GM19397 (cell line): Measurements from ENCODE around the gene TRIP13.

ENCODE experiments used
- ATAC-seq: cut with Tn5 transposase; IDR thresholded peaks from one replicate; pipeline ENCODE4 v1.9.1; 2021; ENCODE audit warnings: mild to moderate bottlenecking, moderate library complexity; ENCODE audit not compliant: unreplicated experiment

TRIP13 gene

GRCh38 chr5:963673-964531, 71.2 kb downstream of the TRIP13 start:
- ATAC-seq = peak; percentile 85

DNA sequence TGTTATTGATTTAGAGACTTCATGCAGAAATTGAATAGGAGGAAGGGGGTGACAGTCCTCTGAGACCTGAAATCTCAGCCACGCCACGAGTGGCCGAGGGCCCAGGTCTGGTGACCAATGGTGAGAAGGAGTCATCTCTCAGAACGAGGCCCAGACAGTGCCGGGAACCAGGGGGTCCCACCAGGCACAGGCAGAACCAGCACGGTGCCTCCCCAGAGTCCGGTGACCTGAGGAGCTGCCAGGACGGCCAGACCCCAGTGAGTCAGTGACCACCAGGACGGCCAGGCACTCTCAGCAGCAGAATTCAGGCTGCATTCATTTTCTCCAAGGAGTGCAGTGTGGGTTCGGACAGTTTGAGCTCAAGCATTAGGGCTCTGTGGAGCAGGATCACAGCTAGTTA, 72.1 kb downstream of the TRIP13 start:
- no peak for ATAC-seq

DNA sequence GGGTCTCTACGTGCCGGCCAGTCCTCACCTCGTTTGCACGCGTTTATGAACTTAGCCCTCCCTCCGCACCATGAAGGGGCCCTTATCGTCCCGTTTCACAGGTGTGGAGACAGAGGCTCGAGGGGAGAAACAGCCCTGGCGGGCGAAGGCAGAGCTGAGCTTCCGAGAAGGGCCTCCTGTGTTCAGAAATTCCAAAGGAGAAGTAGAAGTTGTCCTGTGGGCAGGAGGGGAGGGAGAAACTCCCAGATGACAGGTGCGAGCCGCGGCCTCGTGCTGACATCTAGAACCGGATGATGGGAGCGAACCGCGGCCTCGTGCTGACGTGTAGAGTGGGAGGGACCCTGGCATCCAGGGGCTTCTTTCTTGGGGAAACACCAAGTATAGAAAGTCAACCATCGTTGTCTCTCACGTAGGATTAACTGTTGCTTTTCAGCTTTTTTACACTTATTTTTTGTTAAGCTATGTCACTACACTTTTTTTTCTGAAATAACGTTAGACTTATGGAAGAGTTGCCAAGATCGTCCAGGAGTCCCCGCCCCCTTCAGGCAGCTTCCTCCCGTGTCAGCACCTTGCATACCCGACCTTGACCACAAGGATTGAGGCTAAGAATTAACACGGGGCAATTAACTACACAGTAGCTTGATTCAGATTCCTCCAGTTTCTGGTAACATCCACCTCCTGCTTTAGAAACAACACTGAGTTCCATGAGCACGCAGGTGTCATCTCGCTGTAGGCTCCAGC, 73.1 kb downstream of the TRIP13 start:
- ATAC-seq = no peak

GRCh38 chr5:966345-966710, 73.6 kb downstream of the TRIP13 start:
- no peak for ATAC-seq

DNA sequence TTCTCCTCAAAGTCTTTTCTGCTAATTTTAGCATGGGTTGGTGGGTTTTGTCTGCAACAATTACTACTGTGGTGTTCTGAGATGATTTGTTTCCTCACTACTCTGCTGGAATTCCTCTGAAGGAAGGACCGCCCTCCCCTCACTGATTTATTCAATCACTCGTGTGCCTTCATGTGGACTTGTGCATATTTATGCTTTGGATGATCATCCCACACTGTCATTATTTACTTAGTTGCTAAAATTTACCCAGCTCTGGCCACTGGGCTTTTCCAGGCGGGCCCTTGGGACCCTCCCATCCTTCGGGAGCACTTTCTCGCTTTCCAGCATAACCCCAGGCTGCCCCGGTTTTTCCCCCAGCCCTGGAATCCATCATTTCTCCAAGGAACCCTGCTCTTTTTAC, 74.3 kb downstream of the TRIP13 start:
- no peak for ATAC-seq
